GM13977 (cell line): ENCODE measurements around the gene ZNF287.
A peak's percentile ranks its signal among the peaks of the same experiment; 100 is the strongest.
"Not testable (repeated sequence)": the region's sequence is repeated elsewhere in the genome, so short reads cannot be mapped to it uniquely, and the experiment has no call there.

Source experiments
- DNase-seq: peaks from one replicate; pipeline ENCODE4 v3.0.0; 2012; ENCODE audit warnings: low spot score
- CTCF ChIP-seq: IDR thresholded peaks from 2 replicates; pipeline ENCODE4 v1.5.1; 2012; ENCODE audit warnings: mild to moderate bottlenecking, control low read depth; ENCODE audit not compliant: insufficient read depth; ENCODE audit errors: extremely low read depth, missing control alignments
- in situ Hi-C: fragments of 300-500 bp; cut with MboI; formaldehyde crosslinking; loops from one replicate; pipeline ENCODE4 v1.12.0; 2022; ENCODE audit warnings: low sequenced_read_pairs, low pct_unique_long_range_greater_than_20kb, mixed read lengths, inconsistent platforms; ENCODE audit not compliant: unreplicated experiment

Gene ZNF287

GRCh38 chr17:16534236-16534635 lies 34.8 kb downstream of the ZNF287 start:
- in situ Hi-C loops: no loop called here
- TF ChIP-seq CTCF: no peak
- DNase-seq: no peak

- no peak for DNase-seq
- no peak for TF ChIP-seq CTCF
- in situ Hi-C loops: no loop called here
These were observed 39.1 kb downstream of the ZNF287 start for GRCh38 chr17:16529906-16530305.

GRCh38 chr17:16527298-16527697 lies 41.7 kb downstream of the ZNF287 start:
- in situ Hi-C loops: no loop called here
- TF ChIP-seq CTCF: no peak
- DNase-seq: no peak

- DNase-seq, in situ Hi-C loops: not testable (repeated sequence)
These were observed 43.4 kb downstream of the ZNF287 start for GRCh38 chr17:16525556-16525955.

GRCh38 chr17:16521070-16521727 lies 47.8 kb downstream of the ZNF287 start:
- peak; percentile 82 for DNase-seq
- peak; percentile 90 for TF ChIP-seq CTCF
- in situ Hi-C loops: no loop called here

GRCh38 chr17:16519021-16519420 lies 50.0 kb downstream of the ZNF287 start:
- in situ Hi-C loops: no loop called here
- TF ChIP-seq CTCF: no peak
- DNase-seq: no peak

- TF ChIP-seq CTCF: no peak
- in situ Hi-C loops: no loop called here
- no peak for DNase-seq
These were observed 51.5 kb downstream of the ZNF287 start for GRCh38 chr17:16517477-16517876.
